Activated T-cell treated with anti-CD3 and anti-CD28 coated beads for 24 hours (primary cell): ENCODE results near the gene STK16.

Source experiments
- DNase-seq: peaks from one replicate; pipeline ENCODE4 v3.0.0-alpha.2; 2020; ENCODE audit warnings: low read depth

Gene STK16

DNA sequence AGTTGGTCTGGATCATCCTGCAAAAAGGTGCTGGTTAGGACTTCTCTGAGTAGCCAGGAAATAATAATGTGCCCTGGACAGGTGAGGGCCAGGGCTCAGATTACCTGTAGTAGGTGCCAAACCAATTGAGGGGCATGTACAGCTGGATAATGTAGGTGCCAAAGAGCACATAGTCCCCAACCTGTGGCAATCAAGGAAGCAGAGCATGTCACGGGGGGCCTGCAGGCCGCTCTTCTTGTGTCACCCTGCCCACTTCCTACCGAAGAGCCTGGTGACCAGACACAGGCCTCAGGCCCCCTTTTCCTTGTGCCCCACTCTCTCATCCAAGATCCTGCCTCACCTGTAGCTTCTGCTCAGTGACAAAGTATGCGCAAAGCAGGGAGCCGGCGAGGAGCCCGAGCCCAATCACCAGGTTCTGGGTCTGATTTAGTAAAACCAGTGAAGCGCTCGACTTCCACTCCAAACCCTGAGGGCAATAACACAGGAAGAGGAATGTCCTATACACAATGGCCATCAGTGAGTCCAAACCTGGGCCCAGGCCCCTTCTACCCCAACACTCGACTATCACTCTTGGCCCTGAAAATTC lies 31.7 kb upstream of the STK16 start:
- no peak for DNase-seq

DNA sequence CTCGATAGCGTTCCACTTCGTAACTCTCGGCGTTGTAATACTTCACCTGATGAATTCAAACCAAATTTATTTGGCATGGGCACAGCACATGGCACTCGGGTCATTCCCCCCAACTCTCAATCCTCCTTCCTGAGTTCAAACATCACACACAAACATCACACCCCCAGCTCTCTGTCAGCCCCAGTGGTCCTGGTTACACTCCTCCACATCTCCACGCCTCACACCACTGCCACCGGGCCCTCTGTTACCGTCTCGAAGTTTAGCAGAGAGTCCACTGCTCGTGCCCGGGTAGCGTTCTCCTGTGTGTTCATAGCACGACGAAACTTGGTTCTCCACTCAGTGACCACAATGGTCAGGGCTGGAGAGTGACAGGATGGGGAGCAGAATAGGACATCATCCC lies 31.1 kb upstream of the STK16 start:
- no peak for DNase-seq

DNA sequence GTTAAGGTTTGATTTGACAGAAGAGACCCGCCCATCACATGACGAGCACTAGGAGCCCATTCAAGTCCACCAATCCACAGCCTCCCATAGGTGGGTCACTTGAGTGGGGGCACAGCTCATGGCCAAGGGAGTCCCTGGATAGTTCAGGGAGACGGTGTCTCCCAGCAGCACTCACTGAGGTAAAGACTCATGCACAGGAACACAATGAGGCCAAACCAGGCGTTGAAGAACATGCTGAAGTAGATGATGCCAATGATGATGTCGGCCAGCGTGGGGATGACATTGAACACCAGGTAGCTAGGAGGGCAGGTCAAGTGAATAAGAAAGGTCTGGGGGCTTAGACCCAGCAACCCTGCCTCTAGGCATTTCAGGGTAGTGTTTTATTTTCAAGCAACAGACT lies 30.5 kb upstream of the STK16 start:
- no peak for DNase-seq

DNA sequence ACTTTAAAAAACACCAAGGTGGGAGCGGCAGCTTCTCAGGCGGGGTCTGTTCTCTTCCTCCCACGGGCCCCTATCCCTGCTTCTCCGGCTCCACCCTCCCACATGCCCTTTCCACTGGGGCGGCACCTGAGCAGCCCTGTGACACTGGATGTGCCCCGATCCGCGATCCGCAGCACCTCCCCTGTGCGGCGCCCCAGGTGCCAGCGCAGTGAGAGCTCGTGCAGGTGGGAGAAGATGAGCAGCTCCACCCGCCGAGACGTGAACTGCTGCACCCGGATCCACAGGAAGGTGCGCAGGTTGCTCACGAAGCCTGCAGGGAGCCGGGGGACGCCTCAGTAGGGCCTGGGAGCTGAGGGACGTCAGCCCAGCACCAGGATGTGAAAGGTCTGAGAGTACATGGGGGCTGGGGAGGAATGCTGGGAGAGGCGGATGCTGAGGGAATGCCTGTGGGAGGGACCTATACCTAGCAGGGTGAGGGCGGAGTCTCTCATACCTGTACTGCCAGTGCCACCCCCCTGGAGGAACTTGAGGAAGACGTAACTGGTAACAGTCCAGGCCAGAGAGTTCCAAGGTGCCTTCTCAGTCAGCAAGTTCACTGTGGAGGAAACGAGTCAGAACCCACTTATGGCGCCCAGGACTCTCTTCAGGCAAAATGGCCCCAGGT lies 29.3 kb upstream of the STK16 start:
- no peak for DNase-seq

DNA sequence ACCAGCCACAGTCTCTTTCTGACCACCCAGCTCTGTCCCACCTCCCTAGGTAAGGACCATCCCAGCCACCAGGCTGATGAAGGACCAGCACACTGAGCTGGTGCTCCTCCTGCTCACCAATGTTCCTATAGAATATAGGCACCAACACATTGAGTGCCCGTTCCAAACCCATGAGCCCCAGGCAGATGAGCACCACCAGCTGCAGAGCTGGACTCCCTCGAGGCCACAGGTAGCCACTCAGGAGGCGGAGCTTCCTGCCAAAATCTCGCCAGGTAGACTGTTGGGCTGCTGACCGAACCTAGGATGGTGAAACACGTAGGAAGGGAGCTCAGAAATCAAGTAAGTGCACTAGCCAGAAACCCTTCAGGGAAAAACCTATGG lies 28.8 kb upstream of the STK16 start:
- no peak for DNase-seq

DNA sequence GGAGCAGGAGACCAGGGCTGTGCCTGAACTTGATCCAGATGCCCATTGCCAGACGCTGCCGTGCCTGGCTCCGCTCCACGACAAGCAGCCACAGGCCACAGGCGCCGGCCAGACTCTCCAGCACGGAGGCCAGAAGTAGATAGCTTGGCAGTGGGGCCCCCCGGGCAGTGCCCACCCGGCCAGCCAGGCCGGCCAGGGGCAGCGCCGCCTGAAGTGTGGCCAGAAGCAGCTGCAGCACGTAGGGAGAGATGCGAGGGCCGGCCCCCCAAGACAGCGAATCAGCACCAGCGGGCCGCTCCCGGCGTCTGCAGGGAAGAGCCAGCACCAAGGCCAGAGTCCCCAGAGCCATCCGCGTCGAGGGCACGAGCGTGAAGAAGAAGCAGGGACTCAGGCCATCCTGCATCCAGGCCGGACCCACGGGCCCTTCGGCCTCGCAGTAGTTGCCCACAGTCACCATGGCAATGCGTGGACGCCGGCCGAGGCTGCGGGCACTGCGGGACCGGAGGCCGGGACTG lies 27.0 kb upstream of the STK16 start:
- DNase-seq = no peak

DNA sequence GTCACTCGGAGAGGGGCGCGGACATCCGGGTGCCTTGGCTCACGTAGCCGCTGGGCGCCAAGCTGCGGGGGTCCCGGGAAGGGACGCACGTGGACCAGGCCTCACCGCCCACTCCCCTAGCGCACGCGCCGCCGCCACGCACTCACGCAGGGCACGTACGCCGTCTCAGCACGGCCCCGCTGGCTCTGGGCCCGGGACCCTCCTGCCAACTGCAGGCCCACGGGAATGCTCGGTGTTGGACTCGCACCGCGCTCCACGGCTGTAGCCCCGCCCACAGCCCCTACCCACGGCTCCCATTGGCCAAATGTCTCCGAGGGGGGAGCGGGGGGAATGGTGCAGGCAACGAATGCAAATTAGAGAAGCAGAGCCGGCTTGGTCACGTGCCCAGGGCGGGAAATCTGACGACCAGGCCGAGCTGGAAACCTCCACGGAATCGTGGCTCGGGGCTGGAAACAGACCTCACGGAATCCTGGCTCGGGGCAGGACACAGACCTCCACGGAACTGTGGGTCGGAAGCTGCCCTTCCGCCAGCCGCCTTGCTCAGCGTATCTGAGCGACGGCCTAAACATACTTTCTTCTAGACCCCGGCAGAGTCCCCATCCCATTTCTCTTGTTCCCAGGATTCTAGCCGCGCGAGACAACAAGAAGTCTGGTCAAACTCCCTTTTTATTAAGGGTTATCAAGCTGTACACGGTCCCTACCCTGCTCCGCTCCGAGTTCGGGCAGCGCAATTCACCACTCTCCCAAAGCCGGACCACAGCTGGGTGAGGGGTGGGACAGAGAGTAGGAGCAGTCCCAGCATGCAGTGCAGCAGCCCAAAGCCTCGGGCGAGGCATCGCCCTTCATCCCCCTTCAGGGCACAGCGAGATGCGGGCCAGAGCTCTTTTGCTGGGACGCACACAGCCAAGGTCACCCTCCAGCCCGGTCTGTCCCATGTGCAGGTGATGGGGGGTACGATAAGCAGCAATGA lies 26.3 kb upstream of the STK16 start, which contains the start of gene ABCB6:
Gene ABCB6 (minus strand): TSS at position 227 of the 970 bp plus-strand sequence. CDS start 285 bp downstream, outside the sequence.
- DNase-seq = peak; percentile 85

DNA sequence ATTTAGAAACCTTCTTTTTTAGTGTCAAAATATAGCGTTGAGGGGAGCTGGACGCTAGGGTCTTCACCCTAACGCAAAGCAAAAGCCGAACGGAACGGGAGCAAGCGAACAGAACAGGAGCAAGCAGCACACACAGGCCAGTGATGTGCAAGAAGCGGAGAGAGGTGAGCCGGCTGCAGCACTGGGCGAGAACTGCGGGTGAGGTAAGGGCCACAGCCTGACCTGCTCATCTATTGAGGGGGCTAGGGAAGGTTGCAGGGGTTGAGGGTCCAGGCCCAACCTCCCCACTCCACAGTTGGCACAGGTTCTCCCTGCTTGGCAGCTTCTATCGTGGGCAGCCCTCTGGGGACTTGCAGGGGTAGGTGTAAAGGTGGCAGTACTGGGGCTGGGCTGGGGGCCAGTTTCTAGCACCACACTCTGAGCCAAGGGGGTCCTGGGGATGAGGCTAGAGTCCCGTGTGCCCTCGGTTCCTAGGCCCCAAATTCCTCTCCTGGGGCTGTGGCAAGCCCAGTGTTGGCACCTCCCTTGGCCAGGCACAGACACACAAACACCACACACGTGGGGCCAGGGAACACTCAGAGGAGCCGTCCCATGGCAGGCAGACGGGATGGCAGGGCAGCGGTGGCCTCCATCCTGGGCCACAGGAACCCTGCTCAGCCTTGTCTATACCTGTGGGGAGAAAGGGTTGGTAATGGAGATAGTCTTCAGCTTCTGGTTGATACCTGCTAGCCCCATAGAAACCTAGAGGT lies 25.3 kb upstream of the STK16 start:
- no peak for DNase-seq

DNA sequence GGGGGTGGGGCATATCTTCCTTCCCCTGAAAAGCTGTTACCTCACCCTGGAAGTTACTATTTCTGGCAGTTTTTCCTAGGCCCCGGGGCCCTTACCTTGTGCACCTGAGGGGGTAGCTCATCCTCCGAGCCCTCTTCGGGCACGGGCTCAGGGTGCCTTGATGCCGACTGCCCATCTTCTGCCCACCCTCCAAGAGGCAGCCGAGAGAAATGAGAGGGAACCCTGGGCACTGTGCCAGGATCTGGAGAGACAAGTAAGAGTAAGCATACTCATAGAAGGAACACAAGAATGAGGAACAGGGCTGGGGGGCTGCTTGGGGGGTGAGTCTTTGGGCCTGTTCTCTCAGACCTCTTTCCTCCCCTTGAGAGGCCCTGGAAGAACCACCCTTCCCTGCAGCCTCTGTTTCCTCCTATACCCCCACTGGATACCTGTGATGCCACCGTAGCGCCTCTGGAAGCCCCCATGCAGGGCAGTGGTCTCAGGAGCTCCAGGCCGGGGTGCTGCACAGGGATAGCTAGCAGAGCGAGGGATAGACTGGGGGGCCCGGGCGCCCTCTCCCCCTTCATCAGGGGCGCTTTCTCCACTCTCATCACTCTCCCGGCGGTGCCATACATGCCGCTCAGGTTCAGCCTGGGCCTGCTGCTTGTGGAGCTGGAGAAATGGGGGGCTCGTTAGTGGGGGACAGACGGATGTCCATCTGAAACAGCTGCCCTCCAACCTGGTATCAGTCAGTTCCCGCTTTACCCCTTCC lies 24.5 kb upstream of the STK16 start:
- DNase-seq = no peak

DNA sequence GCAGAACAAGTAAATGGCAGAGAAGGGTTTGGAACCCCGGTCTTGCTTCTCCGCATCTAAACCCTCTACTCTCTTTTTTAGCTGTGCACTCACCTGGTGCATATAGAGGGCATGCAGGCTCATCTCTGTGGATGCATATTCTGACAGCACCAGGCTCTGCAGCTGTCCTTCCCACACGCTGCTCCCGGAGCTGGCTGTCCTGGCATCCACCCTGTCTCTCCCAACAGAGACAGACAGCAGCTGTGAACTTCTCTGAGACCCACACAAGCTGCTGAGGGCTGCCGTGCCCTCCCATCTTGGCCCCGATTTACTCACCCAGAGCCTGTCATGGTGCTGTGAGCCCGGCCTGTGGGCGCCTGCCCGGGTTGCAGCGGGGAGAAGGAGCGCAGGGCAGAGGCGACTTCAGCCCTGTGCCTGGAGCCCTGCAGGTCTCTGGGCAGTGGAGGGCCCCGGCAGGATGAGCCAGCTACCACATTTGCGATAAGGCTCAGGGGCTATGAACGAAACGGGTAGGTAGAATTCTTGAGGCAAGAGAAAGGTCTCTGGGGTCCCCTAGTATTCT lies 23.2 kb upstream of the STK16 start:
- DNase-seq = no peak

DNA sequence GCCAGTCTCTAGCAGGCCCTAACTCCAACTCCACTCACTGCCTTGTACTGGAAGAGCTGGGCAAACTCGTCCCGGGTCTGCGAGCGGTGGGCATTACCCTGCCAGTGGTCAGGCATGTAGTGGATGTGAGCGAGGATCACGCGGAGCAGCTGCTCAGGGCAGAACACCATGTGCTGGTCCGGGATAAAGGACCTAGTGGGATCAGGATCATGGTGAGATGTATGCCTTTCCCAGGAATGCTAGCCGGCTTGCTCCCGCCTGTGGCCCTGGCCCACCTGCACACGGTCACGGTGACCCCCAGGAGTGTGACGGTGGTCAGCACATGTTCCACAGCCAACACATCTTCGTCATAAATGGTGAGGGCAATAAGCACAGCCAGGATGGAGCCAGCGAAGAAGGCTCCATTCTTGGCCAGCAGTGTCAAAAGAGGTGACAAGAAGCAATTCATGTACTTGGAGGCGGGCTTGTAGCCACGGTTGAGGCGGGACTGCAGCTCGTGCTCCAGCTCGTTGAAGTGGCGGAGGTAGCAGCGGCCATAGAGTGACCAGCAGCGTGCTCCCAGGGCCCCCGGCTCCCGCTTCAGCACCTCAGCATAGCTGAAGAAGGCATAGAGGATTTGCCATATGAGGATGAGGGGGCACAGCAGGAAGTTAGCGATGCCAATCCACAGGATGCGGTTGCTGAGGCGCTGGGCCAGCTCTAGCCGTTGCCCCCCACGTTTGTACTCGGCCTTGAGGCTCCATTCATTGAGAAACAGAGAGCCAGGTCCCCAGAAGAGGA lies 21.3 kb upstream of the STK16 start:
- no peak for DNase-seq

DNA sequence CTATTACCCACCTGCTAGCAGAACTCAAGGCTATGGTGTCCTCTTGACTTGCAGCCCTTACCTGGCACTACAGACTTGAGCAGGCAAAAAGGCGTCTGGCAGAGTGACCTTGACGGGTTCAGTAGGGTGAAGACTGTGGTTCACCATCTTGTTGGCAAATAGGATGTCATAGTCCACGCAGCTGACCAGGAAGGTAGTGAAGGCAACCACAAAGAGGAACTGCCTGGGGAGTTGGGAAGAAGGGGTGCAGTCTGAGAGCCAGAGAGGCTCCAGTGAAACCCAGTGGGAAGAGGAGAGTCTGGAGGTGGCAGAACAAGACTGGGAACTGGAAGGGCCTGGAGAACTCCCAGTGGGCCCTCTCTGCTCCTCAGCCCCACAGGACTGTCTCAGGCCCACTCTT lies 19.9 kb upstream of the STK16 start:
- DNase-seq = no peak

DNA sequence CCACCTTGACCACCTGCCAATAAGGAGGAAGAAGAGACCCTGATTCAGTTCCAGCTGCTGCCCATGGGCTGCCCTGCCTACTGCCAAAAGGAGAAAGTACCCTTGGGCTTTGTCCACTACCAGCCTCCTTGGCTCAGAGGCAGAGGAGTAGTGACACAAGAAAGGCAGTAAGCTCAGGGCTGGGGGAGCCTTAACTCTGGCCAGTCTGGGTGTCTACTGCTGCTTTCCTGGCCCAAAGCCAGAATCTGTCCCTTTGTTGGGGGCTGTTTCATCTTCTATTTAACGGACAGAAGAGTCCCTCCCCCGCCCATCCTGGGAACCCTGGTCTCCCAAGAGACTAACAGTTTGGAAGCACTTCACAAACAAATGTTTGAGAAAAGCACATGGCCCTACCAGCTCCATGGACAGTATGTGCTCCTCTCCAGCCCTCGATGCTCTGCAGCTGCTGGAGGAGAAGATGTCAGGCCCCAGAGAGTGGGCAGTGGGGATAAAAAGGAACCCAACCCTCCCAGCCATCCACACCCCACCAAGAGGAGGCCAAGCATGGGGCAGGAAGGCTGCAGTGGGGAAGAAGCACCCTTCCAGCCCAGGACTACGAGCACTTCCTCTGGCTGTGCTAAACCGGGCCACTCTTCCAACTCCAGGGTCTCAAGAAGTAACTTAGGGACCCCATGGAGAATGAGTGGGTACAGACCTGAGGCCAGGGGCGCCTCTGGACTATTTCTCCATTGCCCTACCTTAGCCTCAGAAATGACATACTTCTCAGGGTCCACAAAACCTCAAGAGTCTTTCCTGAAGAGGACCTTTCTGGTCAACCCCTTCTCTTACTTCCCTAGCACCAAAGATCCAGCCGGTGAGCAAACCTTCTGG lies 17.0 kb upstream of the STK16 start:
- DNase-seq = no peak

DNA sequence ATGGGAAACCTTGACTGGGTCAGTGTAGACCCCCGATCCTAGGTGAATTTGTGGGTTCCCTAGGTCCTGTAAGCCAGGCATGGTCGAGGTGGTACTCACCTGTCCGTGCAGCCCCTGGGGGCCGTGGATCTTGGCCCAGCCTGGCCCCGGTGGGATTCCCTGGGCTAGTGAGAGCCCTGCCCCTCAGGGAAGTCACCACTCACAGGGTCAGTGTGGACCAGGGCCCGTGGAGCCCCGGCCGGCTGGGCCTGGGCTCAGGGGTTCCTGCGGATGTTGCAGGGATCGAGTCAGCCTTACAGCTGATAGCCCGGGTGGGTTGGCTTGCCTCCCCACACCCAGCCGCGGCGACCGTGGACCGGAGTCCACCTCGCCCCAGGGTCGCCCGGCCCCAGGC lies 16.4 kb upstream of the STK16 start:
- no peak for DNase-seq

DNA sequence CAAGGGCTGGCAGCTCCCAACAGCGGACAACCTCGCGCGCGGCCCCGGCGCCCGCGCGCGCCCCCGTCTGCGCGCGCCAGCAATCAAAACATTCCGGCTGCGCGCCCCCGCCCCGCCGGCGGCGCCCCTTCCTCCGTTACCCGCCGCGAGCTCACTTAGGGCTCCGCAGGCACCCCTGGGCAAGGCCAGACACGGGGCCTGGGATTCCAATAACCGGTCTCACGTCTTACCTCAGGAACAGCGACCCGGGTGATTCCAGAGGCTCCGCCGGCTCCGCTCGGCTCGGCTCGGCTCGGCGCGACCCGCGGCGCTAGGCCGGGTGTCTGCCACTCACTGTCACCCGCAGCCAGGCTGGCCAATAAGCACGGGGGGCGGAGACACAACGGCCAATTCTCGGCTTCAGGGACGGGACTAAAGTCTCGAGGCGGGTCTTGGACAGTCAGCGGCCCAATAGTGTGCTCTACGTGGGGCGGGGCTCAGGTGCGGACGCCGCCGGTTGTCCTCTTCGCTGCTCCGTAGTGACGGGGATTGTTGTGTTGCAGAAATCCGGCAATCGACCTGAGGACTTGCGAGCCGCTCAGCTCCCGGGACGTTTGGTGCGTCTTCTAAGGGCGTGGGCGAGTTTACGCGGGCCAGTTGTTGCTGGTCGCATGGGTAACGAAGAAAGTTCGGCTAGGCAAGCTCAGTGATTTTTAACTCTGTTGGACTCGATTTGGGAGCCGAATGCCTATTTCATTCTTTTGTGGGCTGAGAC lies 15.8 kb upstream of the STK16 start, which contains the start of the genes ANKZF1 and ATG9A:
Gene ANKZF1 (plus strand): TSS at position 502 of the 754 bp plus-strand sequence. CDS start 452 bp downstream, outside the sequence.
Gene ATG9A (minus strand): TSS at position 332 of the 754 bp plus-strand sequence. CDS start 1,612 bp downstream, outside the sequence.
- DNase-seq = peak; percentile 97

DNA sequence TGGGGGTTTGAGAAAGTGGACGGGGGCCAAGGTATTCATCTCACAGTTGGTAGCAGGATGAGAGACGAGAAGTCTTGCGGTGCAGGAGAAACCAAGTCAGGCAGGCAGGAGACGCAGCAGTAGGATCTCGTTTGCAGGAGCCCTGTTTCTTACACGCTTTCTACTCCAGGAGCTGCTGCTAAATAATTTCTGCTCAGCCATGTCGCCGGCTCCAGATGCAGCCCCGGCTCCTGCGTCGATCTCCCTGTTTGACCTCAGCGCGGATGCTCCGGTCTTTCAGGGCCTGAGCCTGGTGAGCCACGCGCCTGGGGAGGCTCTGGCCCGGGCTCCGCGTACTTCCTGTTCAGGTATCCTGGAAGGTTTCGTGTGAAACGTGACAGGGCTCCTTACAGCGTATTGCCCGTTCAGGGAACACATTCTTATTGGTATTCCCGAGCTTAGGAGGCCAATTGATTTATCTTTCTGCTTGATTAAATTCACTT lies 15.2 kb upstream of the STK16 start:
- DNase-seq = no peak

DNA sequence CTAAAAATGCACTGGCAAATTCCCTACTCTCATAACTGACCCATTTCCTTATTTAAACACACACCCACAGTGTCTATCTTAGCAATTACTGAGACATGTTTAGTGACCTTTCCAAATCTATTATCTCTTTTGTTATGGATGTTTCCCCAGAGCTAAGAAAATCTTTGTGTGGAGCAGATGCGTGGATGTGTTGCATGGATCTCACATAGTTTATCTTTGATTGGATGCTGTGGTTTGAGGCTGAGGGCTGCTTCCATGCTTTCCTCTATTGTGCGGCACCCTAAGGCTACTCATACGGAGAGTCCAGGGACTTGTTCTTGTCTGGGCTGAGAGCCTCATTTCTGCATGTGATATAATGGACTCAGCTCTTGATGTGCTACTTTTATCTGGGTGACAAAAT lies 10.9 kb upstream of the STK16 start:
- DNase-seq = no peak

DNA sequence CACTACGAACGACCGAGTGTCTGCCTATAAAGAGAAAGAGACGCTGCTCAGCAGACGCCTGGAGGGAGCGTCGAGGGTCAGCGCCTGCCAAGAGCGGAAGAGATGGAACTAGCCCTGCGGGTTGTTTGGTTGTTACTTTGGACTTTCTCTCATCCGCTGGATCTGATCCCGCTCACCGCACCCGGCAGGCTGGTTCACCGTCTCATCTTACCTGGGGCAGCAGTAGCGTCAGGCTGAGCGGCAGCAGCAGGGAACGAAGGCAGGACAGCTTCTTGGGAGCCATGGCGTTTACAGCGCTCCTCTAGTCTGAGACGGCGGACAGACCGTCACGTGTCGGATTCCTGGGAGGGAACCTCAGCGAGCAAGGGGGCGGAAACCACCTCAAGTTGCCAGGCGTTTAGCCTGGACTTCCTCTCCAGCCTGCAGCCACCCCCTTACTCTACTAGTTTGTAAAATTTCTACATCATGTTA lies 2.0 kb upstream of the STK16 start:
- DNase-seq = no peak
